Chondrocyte (in vitro differentiated cells): ENCODE measurements around the gene PPP2CA. TPM values are rescaled to one million over a fixed set of nuclear protein-coding genes. Genes with fewer than 3 reads are reported as not detected.

Experiments
- DNase-seq: peaks from one replicate; pipeline ENCODE4 v3.0.0; 2021; ENCODE audit warnings: mixed read lengths, low spot score
- H3K27ac Mint-ChIP-seq: one replicate; pipeline ENCODE4 v1.8.0; 2021; ENCODE audit warnings: mild to moderate bottlenecking, moderate library complexity, mixed read lengths; ENCODE audit not compliant: unreplicated experiment
- H3K27me3 Mint-ChIP-seq: 2 replicates; pipeline ENCODE4 v1.8.0; 2021; ENCODE audit warnings: low read depth, mixed read lengths
- H3K36me3 Mint-ChIP-seq: 2 replicates; pipeline ENCODE4 v1.8.0; 2021; ENCODE audit warnings: low read depth, mixed read lengths
- H3K4me1 Mint-ChIP-seq: 2 replicates; pipeline ENCODE4 v1.8.0; 2021; ENCODE audit warnings: low read depth, mild to moderate bottlenecking, mixed read lengths
- H3K4me3 Mint-ChIP-seq: one replicate; pipeline ENCODE4 v1.8.0; 2021; ENCODE audit warnings: mild to moderate bottlenecking, moderate library complexity, mixed read lengths; ENCODE audit not compliant: unreplicated experiment
- H3K9me3 Mint-ChIP-seq: 2 replicates; pipeline ENCODE4 v1.8.0; 2021; ENCODE audit warnings: low read depth, mixed read lengths
- total RNA-seq: library from RNA; stranded (reverse); gene quantifications from 3 replicates; pipeline ENCODE4 v1.2.1, GENCODE V29; 2021
- TF ChIP-seq, protein P1 (sequence below): fragments of 200-600 bp; sonication (generic); IDR thresholded peaks from 2 replicates; pipeline ENCODE4 v1.5.0; 2021; ENCODE audit warnings: antibody characterized with exemption, mild to moderate bottlenecking, moderate library complexity

PPP2CA gene
- total RNA-seq, 1 donor from 2014 or later = 109 TPM

DNA sequence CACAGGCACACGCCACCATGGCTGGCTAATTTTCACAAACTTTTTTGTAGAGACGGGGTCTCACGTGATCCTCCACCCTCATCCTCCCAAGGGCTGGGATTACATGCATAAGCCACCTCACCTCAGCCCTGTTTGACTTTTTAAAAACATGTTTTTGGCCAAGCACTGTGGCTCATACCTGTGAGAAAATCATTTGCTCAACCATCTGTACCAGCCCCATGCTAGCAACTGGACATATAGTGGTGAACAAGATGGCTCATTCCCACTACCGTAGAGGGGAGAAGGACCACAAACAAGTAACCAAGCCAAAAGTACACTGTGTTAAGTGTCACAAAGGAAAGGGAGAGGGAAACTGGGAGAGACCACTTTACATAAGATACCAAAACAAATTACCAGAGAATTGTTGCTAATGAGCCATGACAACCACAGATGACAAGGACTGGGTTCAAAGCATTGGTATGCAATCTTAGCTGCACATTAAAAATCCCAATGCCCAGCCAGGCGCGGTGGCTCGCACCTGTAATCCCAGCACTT is 19.2 kb downstream of the PPP2CA start:
- no peak for DNase-seq
- peaks cover 34% of the 10 kb centered on the region for H3K4me1 Mint-ChIP-seq
- TF ChIP-seq, protein P1, sequence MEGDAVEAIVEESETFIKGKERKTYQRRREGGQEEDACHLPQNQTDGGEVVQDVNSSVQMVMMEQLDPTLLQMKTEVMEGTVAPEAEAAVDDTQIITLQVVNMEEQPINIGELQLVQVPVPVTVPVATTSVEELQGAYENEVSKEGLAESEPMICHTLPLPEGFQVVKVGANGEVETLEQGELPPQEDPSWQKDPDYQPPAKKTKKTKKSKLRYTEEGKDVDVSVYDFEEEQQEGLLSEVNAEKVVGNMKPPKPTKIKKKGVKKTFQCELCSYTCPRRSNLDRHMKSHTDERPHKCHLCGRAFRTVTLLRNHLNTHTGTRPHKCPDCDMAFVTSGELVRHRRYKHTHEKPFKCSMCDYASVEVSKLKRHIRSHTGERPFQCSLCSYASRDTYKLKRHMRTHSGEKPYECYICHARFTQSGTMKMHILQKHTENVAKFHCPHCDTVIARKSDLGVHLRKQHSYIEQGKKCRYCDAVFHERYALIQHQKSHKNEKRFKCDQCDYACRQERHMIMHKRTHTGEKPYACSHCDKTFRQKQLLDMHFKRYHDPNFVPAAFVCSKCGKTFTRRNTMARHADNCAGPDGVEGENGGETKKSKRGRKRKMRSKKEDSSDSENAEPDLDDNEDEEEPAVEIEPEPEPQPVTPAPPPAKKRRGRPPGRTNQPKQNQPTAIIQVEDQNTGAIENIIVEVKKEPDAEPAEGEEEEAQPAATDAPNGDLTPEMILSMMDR = no peak
- H3K36me3 Mint-ChIP-seq = peaks cover 12% of the 10 kb centered on the region
- no peaks in the 10 kb centered on the region for H3K9me3 Mint-ChIP-seq
- H3K4me3 Mint-ChIP-seq = no peak overlapping the region
- no peaks in the 10 kb centered on the region for H3K27me3 Mint-ChIP-seq
- peak overlapping the region; percentile 32 for H3K27ac Mint-ChIP-seq

DNA sequence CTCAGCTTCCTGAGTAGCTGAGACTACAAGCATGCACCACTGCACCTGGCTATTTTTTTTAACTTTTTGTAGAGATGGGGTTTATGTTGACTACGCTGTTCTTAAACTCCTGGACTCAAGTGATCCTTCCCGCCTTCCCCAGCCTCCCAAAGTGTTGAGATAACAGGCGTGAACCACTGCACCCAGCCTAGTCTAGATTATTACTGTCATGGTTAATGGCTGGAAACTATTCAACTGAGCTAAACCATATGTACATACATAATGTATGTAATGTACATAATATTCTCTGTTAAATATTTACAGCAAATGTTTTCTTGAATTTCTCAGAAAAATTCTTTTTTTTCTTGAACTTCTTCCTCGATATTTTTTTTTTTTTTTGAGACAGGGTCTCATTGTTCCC is 21.3 kb downstream of the PPP2CA start:
- H3K36me3 Mint-ChIP-seq = peaks cover 30% of the 10 kb centered on the region
- H3K4me1 Mint-ChIP-seq = peaks cover 28% of the 10 kb centered on the region
- H3K27ac Mint-ChIP-seq = no peak overlapping the region
- H3K4me3 Mint-ChIP-seq = no peak overlapping the region
- DNase-seq = no peak
- H3K27me3 Mint-ChIP-seq = no peaks in the 10 kb centered on the region
- H3K9me3 Mint-ChIP-seq = no peaks in the 10 kb centered on the region
- TF ChIP-seq, protein P1 = no peak

DNA sequence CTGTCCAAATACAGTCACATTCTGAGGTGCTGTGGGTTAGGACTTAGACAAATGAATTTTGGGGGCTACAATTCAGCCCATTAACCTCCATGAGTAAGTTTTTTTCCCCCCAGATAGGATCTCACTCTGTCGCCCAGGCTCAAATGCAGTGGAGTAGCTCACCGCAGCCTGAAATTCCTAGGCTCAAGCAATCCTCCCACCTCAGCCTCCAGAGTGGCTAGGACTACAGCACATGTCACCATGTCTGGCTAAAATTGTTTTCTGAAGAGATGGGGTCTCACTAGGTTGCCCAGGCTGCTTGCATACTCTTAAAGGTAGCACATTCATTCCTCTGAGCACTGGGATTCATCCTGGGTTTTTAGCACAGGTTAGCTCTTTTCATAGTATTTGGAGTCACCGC is 22.2 kb downstream of the PPP2CA start:
- Mint-ChIP-seq H3K4me3 (no peak overlapping the region), H3K27ac (no peak overlapping the region), H3K9me3 (no peaks in the 10 kb centered on the region), H3K36me3 (peaks cover 31% of the 10 kb centered on the region), H3K27me3 (no peaks in the 10 kb centered on the region), H3K4me1 (peaks cover 19% of the 10 kb centered on the region)
- DNase-seq = no peak
- TF ChIP-seq, protein P1 = no peak

DNA sequence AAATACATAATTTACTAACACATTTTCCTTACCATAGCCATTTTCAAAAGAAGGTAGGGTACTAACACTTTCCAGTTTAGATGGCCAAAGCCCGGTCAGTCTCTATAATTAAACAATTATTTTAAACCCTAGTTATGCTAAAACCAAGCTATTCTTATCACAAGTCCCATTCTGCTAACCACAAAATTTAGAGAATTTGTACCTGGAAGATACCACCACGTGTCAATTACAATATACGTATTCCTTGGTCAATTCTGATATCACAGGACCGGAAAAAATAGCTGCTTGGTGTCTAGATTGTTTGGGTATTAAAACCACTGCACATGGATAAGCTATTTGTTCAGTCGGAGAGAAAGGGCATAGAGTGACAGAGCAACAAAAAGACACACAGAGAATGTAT is 30.2 kb downstream of the PPP2CA start:
- Mint-ChIP-seq H3K4me3 (no peak overlapping the region), H3K9me3 (no peaks in the 10 kb centered on the region), H3K27ac (no peak overlapping the region), H3K27me3 (no peaks in the 10 kb centered on the region), H3K36me3 (peaks cover 23% of the 10 kb centered on the region), H3K4me1 (no peaks in the 10 kb centered on the region)
- DNase-seq = no peak
- TF ChIP-seq, protein P1 = no peak

DNA sequence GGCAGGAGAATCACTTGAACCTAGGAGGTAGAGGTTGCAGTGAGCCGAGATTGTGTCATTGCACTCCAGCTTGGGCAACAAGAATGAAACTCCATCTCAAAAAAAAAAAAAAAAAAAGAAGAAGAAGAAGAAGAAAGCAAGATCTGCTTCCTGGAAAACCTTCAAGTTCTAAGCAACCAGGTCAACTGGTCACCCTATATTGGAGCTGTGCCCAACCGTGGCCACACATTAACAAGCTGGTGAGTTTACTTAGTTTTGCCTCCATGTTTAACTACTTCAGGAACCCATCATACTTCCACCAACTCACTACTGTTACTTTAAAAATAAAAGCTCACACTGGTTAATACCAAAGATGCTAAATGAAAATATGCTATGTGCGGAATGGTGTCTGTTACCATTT is 36.8 kb downstream of the PPP2CA start:
- Mint-ChIP-seq H3K36me3 (no peaks in the 10 kb centered on the region), H3K4me1 (no peaks in the 10 kb centered on the region), H3K4me3 (no peak overlapping the region), H3K9me3 (no peaks in the 10 kb centered on the region), H3K27me3 (no peaks in the 10 kb centered on the region), H3K27ac (no peak overlapping the region)
- TF ChIP-seq, protein P1 = no peak
- DNase-seq = no peak
